Measurements from ENCODE around the gene RYR3.

The RYR3 gene

DNA sequence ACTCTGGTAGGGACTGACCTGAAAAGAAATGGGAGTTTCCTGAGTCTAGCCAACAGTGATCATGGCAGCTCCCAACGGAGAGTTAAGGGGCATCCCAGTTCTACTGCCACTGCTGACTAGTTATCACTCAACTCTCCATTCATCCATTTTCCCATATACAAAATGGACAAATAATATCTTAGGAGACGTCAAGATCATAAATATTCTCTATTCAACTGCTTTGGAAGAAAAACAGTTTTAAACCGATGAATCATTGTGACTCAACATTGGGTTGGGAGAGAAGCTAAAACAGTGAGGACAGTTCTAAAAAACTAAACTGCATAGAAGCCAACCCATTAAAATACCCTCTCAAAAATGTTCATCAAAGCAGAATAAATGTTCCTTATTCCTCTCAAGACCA lies 600.0 kb downstream of the RYR3 start:
- no peaks in the 10 kb centered on the region for H3K9me3 ChIP-seq (ENCODE audit: control insufficient read depth, insufficient read depth, low read depth, low read length)
- no peaks in the 10 kb centered on the region for H3K36me3 ChIP-seq (ENCODE audit: control insufficient read depth in 2 of 2, insufficient read depth in 1 of 2, low read length in 2 of 2)
- TF ChIP-seq ZNF777 (tag by site-specific recombination; IDR thresholded peaks at IDR 0.05; ENCODE audit: borderline replicate concordance): no peak
- TF ChIP-seq ZNF707 (tag by site-specific recombination; IDR thresholded peaks at IDR 0.05): no peak
- TF ChIP-seq INSM2 (tag by site-specific recombination; IDR thresholded peaks at IDR 0.05): no peak
- TF ChIP-seq ZNF391 (tag by site-specific recombination; IDR thresholded peaks at IDR 0.05; ENCODE audit: borderline replicate concordance, low read depth): no peak
- TF ChIP-seq ZNF202 (tag by site-specific recombination; IDR thresholded peaks at IDR 0.05; ENCODE audit: borderline replicate concordance): no peak
- peaks cover 10% of the 10 kb centered on the region for H3K4me1 ChIP-seq (ENCODE audit: control insufficient read depth, insufficient read depth, low read length)
- no peak overlapping the region for H3K27ac ChIP-seq (ENCODE audit: extremely low read depth, low read depth, low read length)
- ChIA-PET CTCF (no interaction called here), POLR2A (no interaction called here)
- H3K4me3 ChIP-seq (ENCODE audit: low read depth, low read length): no peak overlapping the region

- Histone ChIP-seq H3K9me3 (ENCODE audit: control insufficient read depth, insufficient read depth, low read depth, low read length) (no peaks in the 10 kb centered on the region), H3K36me3 (ENCODE audit: control insufficient read depth in 2 of 2, insufficient read depth in 1 of 2, low read length in 2 of 2) (no peaks in the 10 kb centered on the region), H3K27ac (ENCODE audit: extremely low read depth, low read depth, low read length) (no peak overlapping the region), H3K4me3 (ENCODE audit: low read depth, low read length) (no peak overlapping the region), H3K4me1 (ENCODE audit: control insufficient read depth, insufficient read depth, low read length) (peaks cover 14% of the 10 kb centered on the region)
- TF ChIP-seq RBAK (tag by site-specific recombination; IDR thresholded peaks at IDR 0.05) (no peak), SP2 (tag by site-specific recombination; IDR thresholded peaks at IDR 0.05) (no peak), ZNF513 (tag by site-specific recombination; IDR thresholded peaks at IDR 0.05) (no peak), ZNF621 (tag by site-specific recombination; IDR thresholded peaks at IDR 0.05) (no peak), ZNF521 (tag by site-specific recombination; IDR thresholded peaks at IDR 0.05) (no peak), ZNF138 (tag by site-specific recombination; IDR thresholded peaks at IDR 0.05; ENCODE audit: borderline replicate concordance) (no peak), INSM2 (tag by site-specific recombination; IDR thresholded peaks at IDR 0.05) (no peak)
- TF ChIP-seq, protein P1, sequence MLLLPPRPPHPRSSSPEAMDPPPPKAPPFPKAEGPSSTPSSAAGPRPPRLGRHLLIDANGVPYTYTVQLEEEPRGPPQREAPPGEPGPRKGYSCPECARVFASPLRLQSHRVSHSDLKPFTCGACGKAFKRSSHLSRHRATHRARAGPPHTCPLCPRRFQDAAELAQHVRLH (tag by site-specific recombination; IDR thresholded peaks at IDR 0.05): no peak
- TF ChIP-seq, protein P2, sequence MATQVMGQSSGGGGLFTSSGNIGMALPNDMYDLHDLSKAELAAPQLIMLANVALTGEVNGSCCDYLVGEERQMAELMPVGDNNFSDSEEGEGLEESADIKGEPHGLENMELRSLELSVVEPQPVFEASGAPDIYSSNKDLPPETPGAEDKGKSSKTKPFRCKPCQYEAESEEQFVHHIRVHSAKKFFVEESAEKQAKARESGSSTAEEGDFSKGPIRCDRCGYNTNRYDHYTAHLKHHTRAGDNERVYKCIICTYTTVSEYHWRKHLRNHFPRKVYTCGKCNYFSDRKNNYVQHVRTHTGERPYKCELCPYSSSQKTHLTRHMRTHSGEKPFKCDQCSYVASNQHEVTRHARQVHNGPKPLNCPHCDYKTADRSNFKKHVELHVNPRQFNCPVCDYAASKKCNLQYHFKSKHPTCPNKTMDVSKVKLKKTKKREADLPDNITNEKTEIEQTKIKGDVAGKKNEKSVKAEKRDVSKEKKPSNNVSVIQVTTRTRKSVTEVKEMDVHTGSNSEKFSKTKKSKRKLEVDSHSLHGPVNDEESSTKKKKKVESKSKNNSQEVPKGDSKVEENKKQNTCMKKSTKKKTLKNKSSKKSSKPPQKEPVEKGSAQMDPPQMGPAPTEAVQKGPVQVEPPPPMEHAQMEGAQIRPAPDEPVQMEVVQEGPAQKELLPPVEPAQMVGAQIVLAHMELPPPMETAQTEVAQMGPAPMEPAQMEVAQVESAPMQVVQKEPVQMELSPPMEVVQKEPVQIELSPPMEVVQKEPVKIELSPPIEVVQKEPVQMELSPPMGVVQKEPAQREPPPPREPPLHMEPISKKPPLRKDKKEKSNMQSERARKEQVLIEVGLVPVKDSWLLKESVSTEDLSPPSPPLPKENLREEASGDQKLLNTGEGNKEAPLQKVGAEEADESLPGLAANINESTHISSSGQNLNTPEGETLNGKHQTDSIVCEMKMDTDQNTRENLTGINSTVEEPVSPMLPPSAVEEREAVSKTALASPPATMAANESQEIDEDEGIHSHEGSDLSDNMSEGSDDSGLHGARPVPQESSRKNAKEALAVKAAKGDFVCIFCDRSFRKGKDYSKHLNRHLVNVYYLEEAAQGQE (tag by site-specific recombination; IDR thresholded peaks at IDR 0.05): no peak
- TF ChIP-seq, protein P3, sequence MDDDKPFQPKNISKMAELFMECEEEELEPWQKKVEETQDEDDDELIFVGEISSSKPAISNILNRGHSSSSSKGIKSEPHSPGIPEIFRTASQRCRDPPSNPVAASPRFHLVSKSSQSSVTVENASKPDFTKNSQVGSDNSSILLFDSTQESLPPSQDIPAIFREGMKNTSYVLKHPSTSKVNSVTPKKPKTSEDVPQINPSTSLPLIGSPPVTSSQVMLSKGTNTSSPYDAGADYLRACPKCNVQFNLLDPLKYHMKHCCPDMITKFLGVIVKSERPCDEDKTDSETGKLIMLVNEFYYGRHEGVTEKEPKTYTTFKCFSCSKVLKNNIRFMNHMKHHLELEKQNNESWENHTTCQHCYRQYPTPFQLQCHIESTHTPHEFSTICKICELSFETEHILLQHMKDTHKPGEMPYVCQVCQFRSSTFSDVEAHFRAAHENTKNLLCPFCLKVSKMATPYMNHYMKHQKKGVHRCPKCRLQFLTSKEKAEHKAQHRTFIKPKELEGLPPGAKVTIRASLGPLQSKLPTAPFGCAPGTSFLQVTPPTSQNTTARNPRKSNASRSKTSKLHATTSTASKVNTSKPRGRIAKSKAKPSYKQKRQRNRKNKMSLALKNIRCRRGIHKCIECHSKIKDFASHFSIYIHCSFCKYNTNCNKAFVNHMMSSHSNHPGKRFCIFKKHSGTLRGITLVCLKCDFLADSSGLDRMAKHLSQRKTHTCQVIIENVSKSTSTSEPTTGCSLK (tag by site-specific recombination; IDR thresholded peaks at IDR 0.05): no peak
- POLR2A ChIA-PET: no interaction called here
- CTCF ChIA-PET: no interaction called here
These were observed 601.6 kb downstream of the RYR3 start for GRCh38 chr15:33912326-33912725.

Data from HEK293 (cell line).